Fibroblast of mammary gland (primary cell): ENCODE results near the gene TAC3.

Experiments
- DNase-seq: peaks from one replicate; pipeline ENCODE4 v3.0.0-alpha.2; 2010; ENCODE audit warnings: low read depth
- H3K4me3 ChIP-seq: 2 replicates; pipeline ENCODE4 v1.5.1; 2011; ENCODE audit warnings: low read depth, mild to moderate bottlenecking, low read length, moderate library complexity; ENCODE audit not compliant: control insufficient read depth
- TF ChIP-seq, protein P1 (sequence below): conservative IDR thresholded peaks from 2 replicates; pipeline ENCODE4 v1.5.1; 2011; ENCODE audit warnings: low read depth, low read length, inconsistent platforms; ENCODE audit not compliant: control insufficient read depth, insufficient read depth

Gene TAC3

DNA sequence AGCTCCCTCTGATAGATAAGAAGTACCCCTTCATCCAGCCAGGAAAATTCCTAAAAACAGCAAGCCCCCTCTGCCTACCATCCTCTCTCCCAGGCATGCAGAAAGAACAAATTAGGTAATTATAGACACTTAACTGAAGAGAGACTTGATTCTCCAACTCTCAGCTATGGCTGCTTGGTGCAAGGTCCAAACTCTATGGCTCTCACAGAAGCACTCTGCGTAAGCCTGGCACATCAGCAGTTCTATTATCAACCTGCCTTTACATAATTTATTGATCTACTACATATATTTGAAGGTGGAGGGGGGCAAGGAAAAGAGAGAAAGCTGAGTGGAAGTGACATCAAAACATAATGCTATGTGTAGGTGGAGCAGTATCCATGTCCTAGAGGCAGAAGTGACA is 34.7 kb upstream of the TAC3 start:
- DNase-seq = no peak
- TF ChIP-seq, protein P1, sequence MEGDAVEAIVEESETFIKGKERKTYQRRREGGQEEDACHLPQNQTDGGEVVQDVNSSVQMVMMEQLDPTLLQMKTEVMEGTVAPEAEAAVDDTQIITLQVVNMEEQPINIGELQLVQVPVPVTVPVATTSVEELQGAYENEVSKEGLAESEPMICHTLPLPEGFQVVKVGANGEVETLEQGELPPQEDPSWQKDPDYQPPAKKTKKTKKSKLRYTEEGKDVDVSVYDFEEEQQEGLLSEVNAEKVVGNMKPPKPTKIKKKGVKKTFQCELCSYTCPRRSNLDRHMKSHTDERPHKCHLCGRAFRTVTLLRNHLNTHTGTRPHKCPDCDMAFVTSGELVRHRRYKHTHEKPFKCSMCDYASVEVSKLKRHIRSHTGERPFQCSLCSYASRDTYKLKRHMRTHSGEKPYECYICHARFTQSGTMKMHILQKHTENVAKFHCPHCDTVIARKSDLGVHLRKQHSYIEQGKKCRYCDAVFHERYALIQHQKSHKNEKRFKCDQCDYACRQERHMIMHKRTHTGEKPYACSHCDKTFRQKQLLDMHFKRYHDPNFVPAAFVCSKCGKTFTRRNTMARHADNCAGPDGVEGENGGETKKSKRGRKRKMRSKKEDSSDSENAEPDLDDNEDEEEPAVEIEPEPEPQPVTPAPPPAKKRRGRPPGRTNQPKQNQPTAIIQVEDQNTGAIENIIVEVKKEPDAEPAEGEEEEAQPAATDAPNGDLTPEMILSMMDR = no peak
- no peak overlapping the region for H3K4me3 ChIP-seq

DNA sequence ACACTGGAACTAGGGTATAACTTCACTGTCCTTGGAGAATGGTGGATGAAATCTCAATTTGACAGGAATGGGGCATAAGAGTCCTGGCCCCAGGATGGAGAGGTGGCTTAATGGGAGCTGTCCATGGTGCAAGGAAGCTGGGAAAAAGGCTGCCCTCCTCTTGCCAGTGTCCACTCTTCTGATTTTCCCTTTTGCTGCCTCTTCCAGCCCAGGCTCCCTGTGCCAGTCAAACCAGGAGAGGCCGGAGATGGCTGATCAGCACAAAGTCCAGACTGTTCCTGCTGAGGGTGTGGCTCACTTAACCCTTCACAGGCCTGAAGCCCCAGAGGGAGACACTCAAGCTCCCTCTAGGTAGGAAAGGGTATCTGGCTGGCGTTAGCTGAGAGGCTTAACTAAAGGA is 33.6 kb upstream of the TAC3 start, which contains the start of gene MYO1A:
Gene MYO1A (minus strand): TSS at position 240 of the 400 bp plus-strand sequence. CDS start 1,806 bp downstream, outside the sequence.
- no peak for DNase-seq
- no peak within 1 kb of the TSS for H3K4me3 ChIP-seq
- TF ChIP-seq, protein P1 = no peak

DNA sequence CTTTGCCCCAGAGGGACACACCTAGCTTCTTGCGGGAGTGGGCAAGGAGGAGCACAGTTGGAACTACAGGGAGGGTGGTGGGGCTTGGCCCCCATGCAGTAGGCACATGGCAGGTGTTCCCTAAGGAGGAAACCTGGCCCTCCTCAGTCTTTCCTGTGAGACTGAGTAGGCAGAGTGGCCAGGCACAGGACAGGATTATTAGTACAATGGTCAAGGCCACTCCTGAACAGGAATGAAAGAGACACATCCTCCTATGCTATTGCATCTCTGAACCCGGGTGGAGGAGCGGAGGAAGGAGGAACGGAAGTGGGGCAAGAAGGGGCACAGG is 32.8 kb upstream of the TAC3 start:
- TF ChIP-seq, protein P1 = no peak
- no peak overlapping the region for H3K4me3 ChIP-seq
- DNase-seq = no peak

DNA sequence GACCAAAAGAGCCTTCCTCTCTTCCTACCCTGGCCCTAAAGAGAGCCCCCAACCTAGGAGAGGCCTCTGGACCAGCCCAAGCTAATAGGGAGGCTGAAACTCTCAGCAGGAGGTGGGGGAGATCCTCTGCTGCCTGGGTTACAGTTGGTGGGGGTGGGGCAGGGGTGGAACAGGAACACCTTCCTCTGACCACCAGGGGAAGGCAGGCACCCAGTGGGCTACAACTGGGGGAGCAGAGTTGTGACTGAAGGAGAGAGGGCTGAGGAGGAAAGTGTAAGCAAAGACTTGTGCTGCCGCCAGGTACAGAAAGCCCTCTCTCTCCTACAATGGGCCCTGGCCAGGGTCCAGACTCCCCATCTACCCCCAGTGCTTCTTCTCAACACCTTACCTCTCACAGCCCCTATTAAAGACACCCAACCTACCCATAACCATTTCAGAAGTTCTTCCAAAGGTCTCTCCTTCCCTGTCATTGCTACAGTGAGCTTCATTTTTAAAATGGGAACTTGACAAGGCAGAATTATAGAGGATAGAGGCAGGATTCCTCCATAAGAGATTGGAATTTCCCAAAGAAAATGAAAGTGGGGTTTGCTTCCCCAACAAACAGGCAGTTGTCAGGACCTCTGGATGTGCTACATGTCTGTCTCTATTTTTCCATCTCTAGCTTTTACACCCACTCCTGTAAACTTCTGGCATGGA is 32.2 kb upstream of the TAC3 start:
- H3K4me3 ChIP-seq = no peak overlapping the region
- TF ChIP-seq, protein P1 = no peak
- DNase-seq = no peak

DNA sequence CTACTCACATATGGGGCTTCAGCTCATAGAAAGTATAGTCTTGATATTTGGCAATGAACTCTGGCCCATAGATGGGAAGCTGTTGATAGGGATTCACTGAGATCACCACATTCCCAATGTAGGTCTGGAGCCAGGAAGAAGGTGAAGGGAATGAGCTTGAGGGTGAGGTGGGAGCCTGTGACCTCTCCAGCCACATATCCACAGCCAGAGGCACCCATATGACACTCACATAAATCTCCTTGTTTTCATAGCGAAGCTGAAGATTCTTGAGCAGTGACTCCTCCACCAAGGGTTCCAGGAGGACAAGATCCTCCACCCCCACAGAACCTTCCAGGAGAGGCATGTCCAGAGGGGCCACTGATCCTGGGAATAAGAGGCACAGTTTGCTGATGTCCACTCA is 31.7 kb upstream of the TAC3 start:
- no peak overlapping the region for H3K4me3 ChIP-seq
- TF ChIP-seq, protein P1 = no peak
- peak; percentile 66 for DNase-seq

DNA sequence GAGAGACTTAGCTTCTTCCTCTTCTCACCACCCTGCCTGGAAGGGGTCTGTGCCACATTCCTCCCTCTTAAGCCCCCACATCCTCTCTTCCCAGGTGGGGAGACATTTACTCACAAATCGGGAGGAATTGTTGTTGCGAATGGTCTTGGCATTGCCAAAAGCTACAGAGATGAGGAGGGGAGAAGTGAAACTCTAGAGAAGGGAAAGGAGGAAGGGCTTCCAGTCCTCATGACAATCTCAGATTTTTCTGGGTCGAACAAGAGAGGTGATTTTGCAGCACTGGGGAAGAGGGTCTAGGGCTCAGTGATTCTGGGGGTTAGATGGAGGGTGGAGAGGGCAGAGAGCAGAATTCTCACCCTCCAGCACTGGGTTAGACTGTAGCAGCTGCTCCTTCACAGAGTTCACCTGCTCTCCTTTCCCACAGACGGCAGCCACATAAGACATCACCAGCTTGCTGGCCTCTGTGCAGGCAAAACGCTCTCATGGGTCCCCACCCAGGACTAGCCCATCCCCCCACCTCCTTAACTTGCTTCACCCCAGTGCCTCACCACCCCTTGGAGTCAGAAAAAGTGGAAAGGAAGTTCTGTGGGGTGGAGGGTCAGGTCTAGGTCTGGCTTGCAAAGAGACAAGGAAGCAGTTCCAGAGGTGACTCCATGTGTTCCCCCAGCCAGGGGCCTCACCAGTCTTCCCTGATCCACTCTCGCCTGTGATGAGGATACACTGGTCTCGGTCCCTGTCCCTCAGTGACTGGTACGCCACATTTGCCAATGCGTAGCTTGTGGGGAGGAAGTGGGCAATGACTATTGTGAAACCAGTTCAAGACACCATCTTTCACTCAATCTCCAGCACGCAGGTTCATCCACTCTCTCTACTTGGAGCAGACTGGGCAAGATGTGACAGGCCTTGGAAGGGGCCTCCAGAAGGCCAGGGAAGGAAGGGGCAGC is 30.9 kb upstream of the TAC3 start:
- TF ChIP-seq, protein P1 = no peak
- DNase-seq = no peak
- no peak overlapping the region for H3K4me3 ChIP-seq
